ENCODE results near the gene TANC1.

Gene TANC1

DNA sequence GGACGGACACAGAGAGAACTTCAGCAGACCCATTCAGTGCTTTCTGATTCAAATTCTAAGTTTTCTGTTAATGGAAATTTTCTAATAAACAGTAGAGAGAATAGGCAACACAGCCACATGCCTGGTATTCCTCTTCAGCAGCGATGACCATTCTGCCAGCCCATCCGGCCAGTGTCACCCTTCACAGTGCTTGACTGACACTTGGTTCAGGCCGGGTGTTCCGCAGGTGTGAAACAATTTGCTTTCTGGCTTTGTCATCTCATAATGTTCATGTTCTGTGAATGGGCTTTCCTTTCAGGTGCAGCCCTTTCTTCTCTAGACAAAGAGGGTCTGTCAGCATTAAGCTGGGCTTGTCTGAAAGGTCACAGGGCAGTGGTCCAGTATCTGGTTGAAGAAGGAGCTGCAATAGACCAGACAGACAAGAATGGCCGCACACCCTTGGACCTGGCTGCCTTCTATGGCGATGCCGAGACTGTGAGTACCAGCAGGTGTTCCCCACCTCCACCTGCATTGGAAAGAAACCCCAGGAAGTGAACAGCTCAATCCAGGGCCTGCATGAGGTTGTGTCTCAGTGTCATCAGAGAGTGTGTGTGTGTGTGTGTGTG, 251.1 kb downstream of the TANC1 start:
- DNase-seq (ENCODE audit: low read depth in 2 of 2) = no peak

DNA sequence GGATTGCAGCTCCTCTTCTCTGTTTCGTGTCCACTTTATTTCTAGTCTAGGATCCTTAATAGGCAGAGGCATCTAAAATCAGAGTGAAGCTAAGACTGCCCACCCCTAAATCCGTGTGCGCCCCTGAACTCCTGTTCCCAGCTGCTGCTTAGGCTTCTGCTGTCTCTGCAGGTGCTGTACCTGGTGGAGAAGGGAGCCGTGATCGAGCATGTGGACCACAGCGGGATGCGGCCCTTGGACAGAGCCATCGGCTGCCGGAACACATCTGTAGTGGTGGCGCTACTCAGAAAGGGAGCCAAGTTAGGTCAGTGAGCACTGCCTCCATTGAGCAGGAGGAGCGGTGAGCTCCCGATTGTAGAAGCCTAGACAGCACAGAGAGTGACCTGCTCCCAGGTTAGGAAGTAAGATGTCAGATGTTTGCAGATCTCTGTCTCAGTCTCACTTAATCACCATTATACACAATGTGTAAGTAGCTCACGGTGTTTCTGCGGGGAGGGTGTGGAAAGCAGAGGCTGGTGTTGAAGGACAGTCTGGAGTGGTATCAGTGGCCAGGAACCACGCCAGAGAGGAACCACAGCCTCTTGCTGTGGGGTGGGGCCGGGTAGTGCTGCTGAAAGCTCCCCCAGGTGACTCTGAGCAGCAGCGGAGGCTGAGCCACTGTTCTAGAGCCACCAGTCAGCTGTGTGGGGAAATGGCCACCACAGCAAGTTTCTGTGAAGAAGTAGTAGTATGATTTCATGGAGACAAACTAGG, 255.8 kb downstream of the TANC1 start:
- no peak for DNase-seq (ENCODE audit: low read depth in 2 of 2)

DNA sequence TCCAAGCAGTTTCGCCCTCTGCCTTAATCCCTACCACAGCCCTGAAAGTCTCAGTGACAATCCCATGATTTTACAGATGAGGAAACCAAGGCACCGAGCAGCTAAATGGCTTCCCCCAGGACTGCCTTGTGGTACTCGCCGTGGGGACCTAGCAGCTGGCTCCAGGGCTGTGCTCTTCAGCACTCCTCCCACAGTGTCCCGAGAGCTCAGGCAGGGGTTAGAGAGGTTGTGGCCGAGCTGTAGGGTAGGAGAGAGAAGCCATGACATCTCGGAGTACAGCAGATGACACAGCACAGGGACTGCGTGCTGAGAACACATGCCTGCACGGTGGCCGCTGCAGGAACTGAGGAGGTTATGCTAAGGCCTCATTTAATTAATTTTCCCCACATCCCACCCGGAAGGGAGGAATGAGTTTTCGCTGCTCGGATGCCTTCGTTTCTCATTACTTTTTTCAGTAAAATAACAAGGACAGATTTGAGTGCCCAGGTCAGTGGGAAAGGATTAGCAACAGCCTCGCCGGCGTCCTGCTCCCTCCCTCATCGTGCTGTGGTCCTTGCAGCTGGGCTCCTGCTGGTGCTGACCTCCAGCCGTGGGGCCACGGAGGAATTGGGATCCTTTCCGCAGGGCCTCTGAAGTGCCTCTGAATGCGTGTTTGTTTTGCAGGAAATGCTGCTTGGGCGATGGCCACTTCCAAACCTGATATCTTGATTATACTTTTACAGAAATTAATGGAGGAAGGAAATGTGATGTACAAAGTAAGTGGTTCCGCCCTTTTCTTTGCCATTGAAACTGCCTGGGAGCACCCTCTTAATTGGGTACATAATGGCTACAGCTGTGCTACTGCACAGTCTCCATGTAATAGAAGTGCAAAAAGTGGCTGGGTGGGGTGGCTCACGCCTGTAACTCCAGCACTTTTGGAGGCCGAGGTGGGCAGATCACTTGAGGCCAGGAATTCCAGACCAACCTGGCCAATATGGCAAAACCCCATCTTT, 256.9 kb downstream of the TANC1 start:
- no peak for DNase-seq (ENCODE audit: low read depth in 2 of 2)

DNA sequence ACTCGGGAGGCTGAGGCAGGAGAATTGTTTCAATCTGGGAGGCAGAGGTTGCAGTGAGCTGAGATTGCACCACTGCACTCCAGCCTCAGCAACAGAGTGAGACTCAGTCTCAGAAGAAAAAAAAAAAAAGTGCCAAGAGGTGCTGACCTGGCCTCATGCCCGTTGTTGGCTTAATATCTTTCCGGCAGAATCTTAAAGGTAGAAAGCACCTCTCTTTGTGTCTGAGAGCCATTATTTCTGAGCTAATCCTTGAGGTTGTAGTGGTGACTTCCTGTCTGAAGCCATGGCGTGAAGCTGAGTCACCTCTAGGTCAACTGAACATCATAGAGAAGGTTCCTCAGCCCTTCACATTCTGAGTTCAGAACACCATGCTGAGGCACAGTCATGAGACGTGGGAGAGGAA, 257.6 kb downstream of the TANC1 start:
- DNase-seq (ENCODE audit: low read depth in 2 of 2) = peak in 1 of 2 donors; percentile 21

- DNase-seq (ENCODE audit: low read depth in 2 of 2) = no peak
These were observed 258.4 kb downstream of the TANC1 start for GRCh38 chr2:159226608-159227385.

GRCh38 chr2:159227467-159227866, 259.0 kb downstream of the TANC1 start:
- DNase-seq (ENCODE audit: low read depth in 2 of 2) = no peak

- no peak for DNase-seq (ENCODE audit: low read depth in 2 of 2)
These were observed 259.7 kb downstream of the TANC1 start for GRCh38 chr2:159228081-159228581.

DNA sequence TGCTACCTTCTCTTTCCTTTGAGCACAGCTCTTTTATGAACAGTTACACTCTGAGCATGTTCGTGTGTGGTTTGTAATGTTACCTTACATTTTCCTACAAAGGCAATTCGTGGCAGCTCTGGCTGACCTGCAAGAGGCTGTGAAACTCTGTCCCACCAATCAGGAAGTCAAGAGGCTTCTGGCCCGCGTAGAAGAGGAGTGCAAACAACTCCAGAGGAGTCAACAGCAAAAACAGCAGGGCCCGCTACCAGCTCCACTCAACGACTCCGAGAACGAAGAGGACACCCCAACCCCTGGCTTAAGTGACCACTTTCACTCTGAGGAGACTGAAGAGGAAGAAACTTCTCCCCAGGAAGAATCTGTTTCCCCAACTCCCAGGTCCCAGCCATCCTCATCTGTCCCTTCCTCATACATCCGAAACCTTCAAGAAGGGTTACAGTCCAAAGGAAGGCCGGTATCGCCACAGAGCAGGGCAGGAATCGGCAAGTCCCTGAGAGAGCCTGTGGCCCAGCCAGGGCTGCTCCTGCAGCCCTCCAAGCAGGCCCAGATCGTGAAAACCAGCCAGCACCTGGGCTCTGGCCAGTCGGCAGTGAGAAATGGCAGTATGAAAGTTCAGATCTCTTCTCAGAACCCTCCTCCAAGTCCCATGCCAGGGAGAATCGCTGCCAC, 261.2 kb downstream of the TANC1 start:
- no peak for DNase-seq (ENCODE audit: low read depth in 2 of 2)

DNA sequence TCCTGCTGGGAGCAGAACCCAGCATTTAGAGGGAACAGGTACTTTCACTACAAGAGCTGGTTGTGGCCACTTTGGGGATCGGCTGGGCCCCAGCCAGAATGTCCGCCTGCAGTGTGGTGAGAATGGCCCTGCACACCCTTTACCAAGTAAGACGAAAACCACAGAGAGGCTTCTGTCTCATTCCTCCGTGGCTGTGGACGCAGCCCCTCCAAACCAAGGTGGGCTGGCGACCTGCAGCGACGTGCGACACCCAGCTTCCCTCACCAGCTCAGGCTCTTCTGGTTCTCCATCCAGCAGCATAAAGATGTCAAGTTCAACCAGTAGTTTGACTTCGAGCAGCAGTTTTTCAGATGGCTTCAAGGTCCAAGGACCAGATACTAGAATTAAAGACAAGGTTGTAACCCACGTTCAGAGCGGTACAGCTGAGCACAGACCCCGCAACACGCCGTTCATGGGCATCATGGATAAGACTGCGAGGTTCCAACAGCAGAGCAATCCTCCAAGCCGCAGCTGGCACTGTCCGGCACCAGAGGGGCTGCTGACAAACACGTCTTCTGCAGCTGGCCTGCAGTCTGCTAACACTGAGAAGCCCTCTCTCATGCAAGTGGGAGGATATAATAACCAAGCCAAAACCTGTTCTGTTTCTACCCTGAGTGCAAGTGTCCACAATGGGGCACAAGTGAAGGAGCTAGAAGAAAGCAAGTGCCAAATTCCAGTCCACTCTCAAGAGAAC, 261.9 kb downstream of the TANC1 start:
- no peak for DNase-seq (ENCODE audit: low read depth in 2 of 2)

- no peak for DNase-seq (ENCODE audit: low read depth in 2 of 2)
These were observed 264.2 kb downstream of the TANC1 start for GRCh38 chr2:159232456-159233170.

- no peak for DNase-seq (ENCODE audit: low read depth in 2 of 2)
These were observed 266.4 kb downstream of the TANC1 start for GRCh38 chr2:159234868-159235267.

DNA sequence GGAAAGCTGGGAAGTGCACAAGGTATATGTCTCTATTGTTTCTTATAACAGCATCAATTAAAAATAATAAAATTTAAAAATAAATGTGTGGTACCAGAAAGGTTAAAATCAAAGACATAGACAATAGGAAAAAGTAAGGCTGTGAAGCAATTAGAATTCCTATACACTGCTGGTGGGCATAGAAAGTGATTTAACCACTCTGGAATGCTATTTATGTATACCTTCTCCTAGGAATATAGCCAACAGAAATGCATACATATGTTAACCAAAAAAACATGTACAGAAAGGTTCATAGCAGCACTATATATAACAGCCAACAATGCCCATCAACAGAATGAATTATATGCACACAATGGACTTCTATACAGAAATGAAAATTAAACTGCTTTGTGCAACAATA, 275.1 kb downstream of the TANC1 start:
- no peak for DNase-seq (ENCODE audit: low read depth in 2 of 2)

GRCh38 chr2:159246325-159246988, 278.0 kb downstream of the TANC1 start:
- DNase-seq (ENCODE audit: low read depth in 2 of 2) = no peak

DNA sequence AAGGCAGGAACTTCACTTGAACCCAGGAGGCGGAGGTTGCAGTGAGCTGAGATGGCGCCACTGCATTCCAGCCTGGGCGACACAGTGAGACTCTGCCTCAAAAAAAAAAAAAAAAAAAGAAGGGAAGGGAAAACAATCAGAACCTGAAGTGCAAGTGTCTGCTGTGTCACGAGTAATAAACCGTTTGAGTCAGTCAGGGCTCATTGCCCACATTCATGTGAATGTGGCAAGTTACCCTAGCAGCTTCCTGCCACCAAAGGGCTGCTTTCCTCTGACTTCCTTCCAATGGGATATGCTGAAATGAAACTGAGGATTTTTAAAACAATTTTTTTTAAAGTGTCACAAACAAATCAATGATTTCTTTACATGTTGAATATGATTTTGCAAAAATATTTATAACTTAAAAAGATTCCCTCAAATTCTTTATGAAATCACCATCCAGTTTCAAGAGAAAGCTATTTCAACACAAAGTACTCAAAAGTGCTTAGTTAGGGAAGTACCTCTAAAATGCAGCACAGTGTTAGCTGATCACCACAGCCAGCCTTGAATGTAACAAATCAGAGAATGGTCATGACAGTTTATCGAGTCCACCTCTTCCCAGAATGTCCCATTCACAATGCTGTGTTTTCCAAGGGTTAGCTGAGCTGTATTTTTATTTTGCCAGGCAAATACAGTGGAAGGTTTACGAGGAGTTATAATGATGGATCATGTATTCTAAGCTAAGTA, 281.7 kb downstream of the TANC1 start:
- DNase-seq (ENCODE audit: low read depth in 2 of 2) = no peak

DNA sequence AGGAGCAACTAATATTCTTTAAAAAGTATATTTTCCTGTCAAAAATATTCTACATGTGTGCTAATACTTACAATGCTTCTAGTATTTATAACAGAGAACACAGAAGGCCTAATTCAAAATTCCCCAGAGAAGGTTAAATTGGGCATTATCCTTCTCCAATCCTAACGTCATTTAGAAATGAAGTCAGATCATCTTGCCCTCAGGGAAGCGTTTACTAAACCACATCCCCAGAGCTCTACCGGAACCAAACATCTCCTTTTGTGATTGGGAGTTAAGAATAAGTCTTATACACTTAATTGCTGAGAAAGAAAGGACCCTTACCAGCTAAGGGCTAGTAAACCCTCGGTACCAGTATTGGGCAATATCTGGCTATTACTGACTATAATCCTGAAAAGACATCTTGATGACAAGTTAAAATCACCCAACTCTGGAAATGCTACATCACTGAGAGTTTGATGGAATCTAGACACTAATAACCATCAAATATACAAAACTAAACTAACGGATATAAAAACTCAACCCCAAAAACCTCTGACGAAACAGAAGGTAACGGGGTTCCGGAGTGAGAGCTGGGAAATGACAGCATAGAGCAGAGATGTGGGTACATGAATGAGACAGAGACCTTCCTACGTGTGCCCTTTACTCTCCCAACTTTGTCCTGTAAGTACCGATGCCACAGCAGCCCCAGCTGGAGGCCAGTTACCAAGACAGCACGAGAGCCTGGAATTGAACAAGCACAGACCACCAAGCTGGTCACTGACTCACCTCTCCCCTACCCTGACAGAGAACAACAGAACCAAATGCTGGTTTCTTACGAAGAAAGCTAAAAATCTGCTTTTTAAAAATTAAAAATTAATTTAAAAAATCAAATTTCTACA, 283.1 kb downstream of the TANC1 start:
- no peak for DNase-seq (ENCODE audit: low read depth in 2 of 2)

- no peak for DNase-seq (ENCODE audit: low read depth in 2 of 2)
These were observed 284.5 kb downstream of the TANC1 start for GRCh38 chr2:159252905-159253304.

- no peak for DNase-seq (ENCODE audit: low read depth in 2 of 2)
These were observed 287.7 kb downstream of the TANC1 start for GRCh38 chr2:159256159-159256558.

All from stimulated activated CD4-positive, alpha-beta T cell treated with anti-CD3 and anti-CD28 coated beads, Interleukin-15, amount 100 ng/mL, for 48 hours (primary cell).